GM12878 (cell line): Measurements from ENCODE around the gene APOA4. TPM values are rescaled to one million over a fixed set of nuclear protein-coding genes. Genes with fewer than 3 reads are reported as not detected.

Experiments used
- ATAC-seq: fragments of 200-7000 bp; cut with Tn5 transposase; 3 replicates; pipeline ENCODE4 v1.9.1; 2020; ENCODE audit warnings: mild to moderate bottlenecking, moderate library complexity
- BruUV-seq: library from RNA; stranded (reverse); fragments of 400-500 nt; replicated peaks from 2 replicates; lab custom pipeline; 2021; lab: Mats Ljungman, UMichigan
- CTCF ChIA-PET: fragments of 300-600 bp; sonication (Branson Sonifier 250); formaldehyde crosslinking; extraction: SDS; loops from one replicate; lab custom pipeline; 2021; ENCODE audit warnings: inconsistent platforms; lab: Yijun Ruan, JAX
- POLR2A ChIA-PET: fragments of 350-600 bp; formaldehyde crosslinking; extraction: SDS; loops from one replicate; lab custom pipeline; 2021; ENCODE audit warnings: inconsistent platforms; lab: Charles Lee
- RAD21 ChIA-PET: fragments of 300-600 bp; sonication (Branson Sonifier 250); formaldehyde crosslinking; loops from one replicate; lab custom pipeline; 2023; ENCODE audit warnings: antibody characterized with exemption; ENCODE audit not compliant: unreplicated experiment; lab: Charles Lee
- SMC1A ChIA-PET: fragments of 300-600 bp; sonication (Branson Sonifier 250); formaldehyde crosslinking; loops from one replicate; lab custom pipeline; 2023; ENCODE audit not compliant: unreplicated experiment, uncharacterized antibody; lab: Charles Lee
- DNase-seq: peaks from one replicate; pipeline ENCODE4 v3.0.0-alpha.2; 2011; ENCODE audit warnings: low read depth, low spot score
- FAIRE-seq: peaks from 3 replicates; lab custom pipeline; 2011; peaks lifted over from hg19 to GRCh38; lab: Jason Lieb, UNC
- H2AFZ ChIP-seq: 2 replicates; pipeline ENCODE4 v1.6.0; 2011; ENCODE audit warnings: low read depth, low read length, control low read depth; ENCODE audit not compliant: control insufficient read depth
- H3K27ac ChIP-seq: 2 replicates; pipeline ENCODE4 v1.5.1; 2011; ENCODE audit warnings: control low read depth; ENCODE audit not compliant: control insufficient read depth, insufficient read depth
- H3K27me3 ChIP-seq, 2 experiments: replicated peaks in 1 of 2; 2 replicates each; pipeline versions ENCODE4 v1.6.0 to v1.6.1; 2011; ENCODE audit warnings: low read length in 1 of 2; ENCODE audit not compliant: control insufficient read depth in 2 of 2, insufficient read depth in 2 of 2
- H3K36me3 ChIP-seq, 2 experiments: 2 replicates each; pipeline ENCODE4 v1.5.1; 2011; ENCODE audit warnings: low read length in 1 of 2; ENCODE audit not compliant: control insufficient read depth in 2 of 2, insufficient read depth in 2 of 2
- H3K4me1 ChIP-seq: 2 replicates; pipeline ENCODE4 v1.6.1; 2011; ENCODE audit warnings: mild to moderate bottlenecking, low read length, moderate library complexity, mixed read lengths; ENCODE audit not compliant: control insufficient read depth, insufficient read depth
- H3K4me2 ChIP-seq: 2 replicates; pipeline ENCODE4 v1.6.0; 2011; ENCODE audit warnings: control low read depth; ENCODE audit not compliant: control insufficient read depth, insufficient read depth
- H3K4me3 ChIP-seq: fragments of 200-600 bp; sonication (generic); 2 replicates; pipeline ENCODE4 v1.5.1; 2016
- H3K79me2 ChIP-seq: 2 replicates; pipeline ENCODE4 v1.6.0; 2011; ENCODE audit warnings: low read length; ENCODE audit not compliant: control insufficient read depth, insufficient read depth
- H3K9ac ChIP-seq: 2 replicates; pipeline ENCODE4 v1.8.0; 2011; ENCODE audit warnings: low read length, control low read depth, mixed read lengths; ENCODE audit not compliant: control insufficient read depth, insufficient read depth
- H3K9me3 ChIP-seq: replicated peaks from 3 replicates; pipeline ENCODE4 v1.5.1; 2011; ENCODE audit warnings: mild to moderate bottlenecking, low read length; ENCODE audit not compliant: control insufficient read depth, insufficient read depth
- H4K20me1 ChIP-seq: 2 replicates; pipeline ENCODE4 v1.6.0; 2011; ENCODE audit not compliant: control insufficient read depth, insufficient read depth
- BACH1 ChIP-seq: fragments of 450-650 bp; IDR thresholded peaks from 2 replicates; pipeline ENCODE4 v1.6.1; 2017; ENCODE audit warnings: mild to moderate bottlenecking, borderline replicate concordance
- BMI1 ChIP-seq: fragments of 450-650 bp; IDR thresholded peaks from 2 replicates; pipeline ENCODE4 v1.6.1; 2016; ENCODE audit warnings: mild to moderate bottlenecking, moderate library complexity, borderline replicate concordance
- CREB1 ChIP-seq: IDR thresholded peaks from 2 replicates; pipeline ENCODE4 v1.6.1; 2012; ENCODE audit warnings: low read depth, mild to moderate bottlenecking, inconsistent platforms
- ESRRA ChIP-seq: IDR thresholded peaks from 2 replicates; pipeline ENCODE4 v1.6.1; 2012; ENCODE audit warnings: mild to moderate bottlenecking, low read length, improper control_type of control experiment
- MEF2A ChIP-seq: IDR thresholded peaks from 2 replicates; pipeline ENCODE4 v1.6.1; 2011; ENCODE audit warnings: low read depth, mild to moderate bottlenecking, low read length, moderate library complexity; ENCODE audit not compliant: insufficient read depth
- MYB ChIP-seq: fragments of 150-350 bp; IDR thresholded peaks from 2 replicates; pipeline ENCODE4 v1.6.1; 2014; ENCODE audit warnings: mild to moderate bottlenecking, low read depth, low read length, borderline replicate concordance
- PAX5 ChIP-seq: IDR thresholded peaks from 2 replicates; pipeline ENCODE4 v1.6.1; 2011; ENCODE audit warnings: low read depth, low read length, borderline replicate concordance
- POLR2AphosphoS2 ChIP-seq: IDR thresholded peaks from 2 replicates; pipeline ENCODE4 v1.6.1; 2011; ENCODE audit warnings: low read depth, mild to moderate bottlenecking, low read length, improper control_type of control experiment, moderate library complexity
- SIN3A ChIP-seq: IDR thresholded peaks from 2 replicates; pipeline ENCODE4 v1.6.1; 2012; ENCODE audit warnings: low read depth, low read length, improper control_type of control experiment
- TCF12 ChIP-seq: IDR thresholded peaks from 2 replicates; pipeline ENCODE4 v1.6.1; 2011; ENCODE audit warnings: low read depth, mild to moderate bottlenecking, low read length
- TCF3 ChIP-seq: IDR thresholded peaks from 2 replicates; pipeline ENCODE4 v1.6.1; 2012; ENCODE audit warnings: low read depth, mild to moderate bottlenecking, low read length, borderline replicate concordance; ENCODE audit not compliant: insufficient read depth
- YY1 ChIP-seq: IDR thresholded peaks from 2 replicates; pipeline ENCODE4 v1.6.1; 2011; ENCODE audit warnings: low read depth, mild to moderate bottlenecking, low read length
- ZNF274 ChIP-seq: IDR thresholded peaks from one replicate; pipeline ENCODE4 v1.8.0; 2011; ENCODE audit not compliant: insufficient read length, insufficient read depth
- WGBS: methylation state at CpG from one replicate; pipeline ENCODE4 v1.1.6; 2016; ENCODE audit warnings: low lambda C conversion rate; ENCODE audit not compliant: insufficient replicate concordance, insufficient coverage; ENCODE audit errors: missing lambda C conversion rate; 5-methylcytosine and 5-hydroxymethylcytosine counted together
- in situ Hi-C: fragments of 300-500 bp; cut with MboI; formaldehyde crosslinking; loops from 9 replicates; pipeline ENCODE4 v1.14.3; 2018; ENCODE audit warnings: mixed read lengths
- intact Hi-C: fragments of 100-400 bp; cut with micrococcal nuclease; formaldehyde crosslinking; loops from one replicate; pipeline ENCODE4 v1.14.2; 2022; ENCODE audit not compliant: unreplicated experiment
- polyA plus RNA-seq, 11 experiments: library from polyadenylated mRNA; depleted of rRNA in 4 of 11; unstranded in 6 of 11; stranded (reverse) in 5 of 11; fragments of >200 nt; fragmentation: Nextera tagmentation in 4 of 11; fragmentation: Illumina TruSeq in 1 of 11; extraction: Ambion mirVana in 4 of 11; extraction: Trizol in 1 of 11; gene quantifications; 1 replicate in 1 of 11; 2 replicates in 10 of 11; pipeline versions ENCODE4 v1.2.1 to v1.2.3, GENCODE V29; 2011 to 2016; ENCODE audit warnings: inconsistent platforms in 2 of 11, missing spikeins in 2 of 11, low read depth in 1 of 11
- total RNA-seq, 4 experiments: library from RNA; depleted of rRNA in 3 of 4; stranded (reverse); fragments of >200 nt in 3 of 4; fragmentation: Illumina TruSeq in 1 of 4; extraction: Trizol in 1 of 4; gene quantifications; 2 replicates each; pipeline versions ENCODE4 v1.2.1 to v1.2.3, GENCODE V29; 2013 to 2021
- TF ChIP-seq, protein P1 (sequence below): fragments of 450-650 bp; IDR thresholded peaks from 2 replicates; pipeline ENCODE4 v1.6.1; 2017; ENCODE audit warnings: low read depth, mild to moderate bottlenecking, moderate library complexity
- TF ChIP-seq, protein P2 (sequence below): fragments of 450-650 bp; IDR thresholded peaks from 2 replicates; pipeline ENCODE4 v1.6.1; 2016; ENCODE audit warnings: mild to moderate bottlenecking

The APOA4 gene
- total and polyA plus RNA-seq, 10 of the 15 experiments (the other 5 are each of a cell fraction or from before 2014, with no cell fraction given), result not detected

DNA sequence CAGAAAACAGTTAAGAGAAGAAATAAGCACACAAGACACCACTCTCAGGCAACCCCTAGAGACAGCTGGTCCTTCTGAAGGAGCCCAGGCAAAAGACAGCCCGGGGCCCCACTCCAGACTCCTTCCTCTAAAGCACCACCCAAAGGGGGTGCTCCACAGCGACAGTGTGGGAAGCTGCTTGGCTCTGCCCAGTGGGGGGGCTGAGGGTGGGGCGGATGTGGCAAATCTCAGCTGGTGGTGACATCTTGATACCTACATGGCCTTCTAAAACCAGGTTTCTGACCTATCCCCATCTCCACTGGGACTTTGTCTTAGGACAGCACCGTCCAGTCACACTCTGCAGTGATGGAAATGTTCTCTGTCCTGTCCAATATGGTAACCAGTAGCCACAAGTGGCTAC is 24.5 kb upstream of the APOA4 start (continued):
- TF ChIP-seq, protein P1, sequence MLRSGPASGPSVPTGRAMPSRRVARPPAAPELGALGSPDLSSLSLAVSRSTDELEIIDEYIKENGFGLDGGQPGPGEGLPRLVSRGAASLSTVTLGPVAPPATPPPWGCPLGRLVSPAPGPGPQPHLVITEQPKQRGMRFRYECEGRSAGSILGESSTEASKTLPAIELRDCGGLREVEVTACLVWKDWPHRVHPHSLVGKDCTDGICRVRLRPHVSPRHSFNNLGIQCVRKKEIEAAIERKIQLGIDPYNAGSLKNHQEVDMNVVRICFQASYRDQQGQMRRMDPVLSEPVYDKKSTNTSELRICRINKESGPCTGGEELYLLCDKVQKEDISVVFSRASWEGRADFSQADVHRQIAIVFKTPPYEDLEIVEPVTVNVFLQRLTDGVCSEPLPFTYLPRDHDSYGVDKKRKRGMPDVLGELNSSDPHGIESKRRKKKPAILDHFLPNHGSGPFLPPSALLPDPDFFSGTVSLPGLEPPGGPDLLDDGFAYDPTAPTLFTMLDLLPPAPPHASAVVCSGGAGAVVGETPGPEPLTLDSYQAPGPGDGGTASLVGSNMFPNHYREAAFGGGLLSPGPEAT, result no peak
- TF ChIP-seq PAX5 (no peak), YY1 (no peak), ZNF274 (no peak), SIN3A (no peak), CREB1 (no peak), BMI1 (no peak)
- TF ChIP-seq, all 136 proteins: peak for 0

DNA sequence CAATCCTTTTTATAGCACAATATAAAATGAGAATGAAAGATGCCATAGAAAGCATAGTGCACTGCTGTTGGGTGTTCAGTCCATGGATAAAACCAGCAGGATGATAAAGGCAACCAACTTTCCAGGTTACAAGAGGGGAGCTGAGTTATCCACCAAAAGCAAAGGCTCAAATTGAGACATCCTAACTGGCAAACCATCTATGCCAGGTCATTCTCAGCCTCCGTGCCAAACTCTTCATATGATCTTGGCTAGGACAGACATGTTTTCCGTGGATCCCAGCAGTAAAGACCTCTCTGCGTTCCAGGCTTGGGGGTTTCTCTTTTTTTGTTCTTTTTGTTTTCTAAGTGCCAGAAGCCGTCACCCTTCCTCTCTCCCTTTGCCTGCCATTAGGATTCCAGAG is 21.6 kb upstream of the APOA4 start:
- TF ChIP-seq MEF2A (no peak), POLR2AphosphoS2 (no peak), TCF3 (no peak), BACH1 (no peak), MYB (no peak), TCF12 (no peak), ESRRA (no peak)
- TF ChIP-seq, protein P2, sequence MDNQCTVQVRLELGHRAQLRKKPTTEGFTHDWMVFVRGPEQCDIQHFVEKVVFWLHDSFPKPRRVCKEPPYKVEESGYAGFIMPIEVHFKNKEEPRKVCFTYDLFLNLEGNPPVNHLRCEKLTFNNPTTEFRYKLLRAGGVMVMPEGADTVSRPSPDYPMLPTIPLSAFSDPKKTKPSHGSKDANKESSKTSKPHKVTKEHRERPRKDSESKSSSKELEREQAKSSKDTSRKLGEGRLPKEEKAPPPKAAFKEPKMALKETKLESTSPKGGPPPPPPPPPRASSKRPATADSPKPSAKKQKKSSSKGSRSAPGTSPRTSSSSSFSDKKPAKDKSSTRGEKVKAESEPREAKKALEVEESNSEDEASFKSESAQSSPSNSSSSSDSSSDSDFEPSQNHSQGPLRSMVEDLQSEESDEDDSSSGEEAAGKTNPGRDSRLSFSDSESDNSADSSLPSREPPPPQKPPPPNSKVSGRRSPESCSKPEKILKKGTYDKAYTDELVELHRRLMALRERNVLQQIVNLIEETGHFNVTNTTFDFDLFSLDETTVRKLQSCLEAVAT, result no peak
- Histone ChIP-seq H3K9ac (no peak overlapping the region), H2AFZ (no peak overlapping the region), H3K4me1 (no peaks in the 10 kb centered on the region), H3K79me2 (no peaks in the 10 kb centered on the region), H3K36me3 (peaks cover 14 to 20% of the 10 kb centered on the region in 2 experiments; a peak in 3 of 4 replicates), H3K4me2 (no peak overlapping the region), H3K4me3 (no peak overlapping the region), H4K20me1 (no peaks in the 10 kb centered on the region), H3K9me3 (no peaks in the 10 kb centered on the region), H3K27me3 (no peaks in the 10 kb centered on the region), H3K27ac (no peak overlapping the region)
- ChIA-PET POLR2A (interaction anchor here (0.6 kb wide), 1 partner anchor 316 kb away, joined by 5 read pairs; no protein-coding TSS in a partner anchor), RAD21 (no interaction called here), SMC1A (no interaction called here), CTCF (interaction anchor here (0.8 to 1.6 kb wide), 2 partner anchors 12 to 54 kb away, joined by 3 read pairs; partner anchors contain the start of gene APOA5)
- FAIRE-seq, result no peak
- in situ Hi-C loops, result no loop called here
- no TSS peak for BruUV-seq
- 92% methylated on average over 4 of the region's 4 CpGs for WGBS
- no peak for ATAC-seq
- DNase-seq, result no peak
- intact Hi-C loops, result no loop called here
